Esophagus muscularis mucosa (tissue), 4 donors: ENCODE measurements around the gene MAGED1. TPM values are rescaled to one million over a fixed set of nuclear protein-coding genes. Genes with fewer than 3 reads are reported as not detected.

Experiments used
- DNase-seq: peaks from one replicate; pipeline ENCODE4 v3.0.0-alpha.2; 2017; ENCODE audit errors: extremely low spot score
- H3K27ac ChIP-seq, 4 donors: fragments of 200-600 bp; sonication (generic); replicated peaks in 1 of 4; 1 replicate in 3 of 4; 2 replicates in 1 of 4; pipeline ENCODE4 v1.5.1; 2016 to 2019; ENCODE audit warnings: mild to moderate bottlenecking in 1 of 4
- H3K27me3 ChIP-seq, 4 donors: fragments of 200-600 bp; sonication (generic); one replicate each; pipeline versions ENCODE4 v1.5.1 to v1.6.0; 2016 to 2019
- H3K36me3 ChIP-seq, 4 donors: fragments of 200-600 bp; sonication (generic); one replicate each; pipeline ENCODE4 v1.5.1; 2016 to 2019
- H3K4me1 ChIP-seq, 4 donors: fragments of 200-600 bp; sonication (generic); one replicate each; pipeline ENCODE4 v1.5.1; 2016 to 2019
- H3K4me3 ChIP-seq, 4 donors: fragments of 200-600 bp; sonication (generic); 1 replicate in 2 of 4; 2 replicates in 2 of 4; pipeline ENCODE4 v1.5.1; 2016 to 2019; ENCODE audit warnings: mild to moderate bottlenecking in 4 of 4, moderate library complexity in 1 of 4
- H3K9me3 ChIP-seq, 4 donors: fragments of 200-600 bp; sonication (generic); 1 replicate in 3 of 4; 2 replicates in 1 of 4; pipeline ENCODE4 v1.5.1; 2016 to 2019
- CTCF ChIP-seq, 3 experiments: fragments of 200-600 bp in 2 of 3; fragments of 450-650 bp in 1 of 3; sonication (generic) in 2 of 3; IDR thresholded peaks; one replicate each; pipeline ENCODE4 v1.5.1; 2017 to 2019; ENCODE audit warnings: antibody characterized with exemption in 3 of 3, mild to moderate bottlenecking in 2 of 3, moderate library complexity in 1 of 3
- EP300 ChIP-seq: sonication (generic); formaldehyde crosslinking; IDR thresholded peaks from one replicate; pipeline ENCODE4 v1.6.1; 2017; ENCODE audit warnings: antibody characterized with exemption
- POLR2A ChIP-seq: fragments of 450-650 bp; IDR thresholded peaks from one replicate; pipeline ENCODE4 v1.6.1; 2017; ENCODE audit warnings: antibody characterized with exemption, moderate library complexity, mild to moderate bottlenecking, low read depth
- POLR2AphosphoS5 ChIP-seq, 2 donors: sonication (generic); formaldehyde crosslinking; IDR thresholded peaks; one replicate each; pipeline ENCODE4 v1.6.1; 2017; ENCODE audit warnings: antibody characterized with exemption in 2 of 2
- WGBS: methylation state at CpG from one replicate; pipeline ENCODE4 v1.1.5; 2018; 5-methylcytosine and 5-hydroxymethylcytosine counted together
- intact Hi-C: fragments of 100-400 bp; cut with DNase I; formaldehyde crosslinking; loops from one replicate; pipeline ENCODE4 v1.15.1; 2023
- total RNA-seq, 4 donors: library from RNA; depleted of rRNA; stranded (reverse); fragments of >200 nt; gene quantifications; one replicate each; pipeline versions ENCODE4 v1.1.0 to v1.2.1, GENCODE V29; 2016

Gene MAGED1
- 10 to 100 TPM; 32.6 to 57.9 (median 44.0) TPM for total RNA-seq

GRCh38 chrX:51892921-51893745 lies at the start of gene MAGED1:
TSS of gene MAGED1 (plus strand) at chrX:51893623. CDS start at chrX:51894305, 682 bp downstream.
- peak; percentile 93 for DNase-seq
- H3K27me3 ChIP-seq, result no peaks in the 10 kb centered on the region
- H3K9me3 ChIP-seq, result no peaks in the 10 kb centered on the region
- peaks cover 0 to 21% (median 20%) of the 10 kb centered on the region in 4 donors for H3K4me1 ChIP-seq
- intact Hi-C loops, result no loop called here
- H3K27ac ChIP-seq, result peak within 1 kb of the TSS; percentile 79 to 85 (median 82)
- 20% methylated on average over 34 of the region's 35 CpGs for WGBS
- peak within 1 kb of the TSS; percentile 59 to 61 (median 59) for H3K4me3 ChIP-seq
- no peak for TF ChIP-seq CTCF (IDR thresholded peaks at IDR 0.05)
- peak; percentile 81 to 91 for TF ChIP-seq POLR2AphosphoS5 (IDR thresholded peaks at IDR 0.05)
- TF ChIP-seq POLR2A, result peak; percentile 22
- H3K36me3 ChIP-seq, result peaks cover 0 to 19% (median 8%) of the 10 kb centered on the region in 4 donors

DNA sequence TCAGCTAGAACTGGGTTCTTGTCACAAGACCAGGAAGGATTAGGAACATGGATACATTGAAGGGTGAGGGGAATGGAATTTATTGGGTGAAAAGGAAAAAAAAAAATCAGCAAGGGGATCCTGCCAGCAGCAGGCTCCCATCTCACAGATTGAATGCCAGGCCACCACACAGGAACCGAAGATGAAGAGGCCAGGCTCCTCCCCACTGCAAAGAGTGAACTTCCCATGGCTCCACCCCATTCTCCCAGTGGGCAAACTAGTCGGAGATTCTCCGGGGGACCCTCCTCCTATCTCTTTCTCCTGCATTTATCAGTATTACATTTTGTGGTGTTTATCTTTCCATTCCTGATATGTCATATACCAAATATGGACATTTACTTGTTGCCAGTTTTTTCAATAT lies 46.0 kb upstream of the MAGED1 start:
- no peaks in the 10 kb centered on the region for H3K4me1 ChIP-seq
- H3K4me3 ChIP-seq, result no peak overlapping the region
- no peaks in the 10 kb centered on the region for H3K9me3 ChIP-seq
- H3K36me3 ChIP-seq, result no peaks in the 10 kb centered on the region
- intact Hi-C loops, result no loop called here
- DNase-seq, result no peak
- H3K27me3 ChIP-seq, result no peaks in the 10 kb centered on the region
- no peak overlapping the region for H3K27ac ChIP-seq
- no peak for TF ChIP-seq POLR2AphosphoS5 (IDR thresholded peaks at IDR 0.05)
- no peak for TF ChIP-seq POLR2A
- TF ChIP-seq EP300, result no peak
- TF ChIP-seq CTCF (IDR thresholded peaks at IDR 0.05), result no peak
- 55% methylated on average over 3 of the region's 3 CpGs for WGBS

GRCh38 chrX:51851507-51852085 lies 41.8 kb upstream of the MAGED1 start:
- H3K27ac ChIP-seq, result no peak overlapping the region
- H3K27me3 ChIP-seq, result no peaks in the 10 kb centered on the region
- H3K4me1 ChIP-seq, result no peaks in the 10 kb centered on the region
- H3K4me3 ChIP-seq, result no peak overlapping the region
- 70% methylated on average over 3 of the region's 3 CpGs for WGBS
- no peak for TF ChIP-seq EP300
- no peak for TF ChIP-seq CTCF (IDR thresholded peaks at IDR 0.05)
- no peak for TF ChIP-seq POLR2AphosphoS5 (IDR thresholded peaks at IDR 0.05)
- TF ChIP-seq POLR2A, result no peak
- intact Hi-C loops, result no loop called here
- no peak for DNase-seq
- peaks cover 0 to 5% (median 0%) of the 10 kb centered on the region in 4 donors for H3K36me3 ChIP-seq
- no peaks in the 10 kb centered on the region for H3K9me3 ChIP-seq

DNA sequence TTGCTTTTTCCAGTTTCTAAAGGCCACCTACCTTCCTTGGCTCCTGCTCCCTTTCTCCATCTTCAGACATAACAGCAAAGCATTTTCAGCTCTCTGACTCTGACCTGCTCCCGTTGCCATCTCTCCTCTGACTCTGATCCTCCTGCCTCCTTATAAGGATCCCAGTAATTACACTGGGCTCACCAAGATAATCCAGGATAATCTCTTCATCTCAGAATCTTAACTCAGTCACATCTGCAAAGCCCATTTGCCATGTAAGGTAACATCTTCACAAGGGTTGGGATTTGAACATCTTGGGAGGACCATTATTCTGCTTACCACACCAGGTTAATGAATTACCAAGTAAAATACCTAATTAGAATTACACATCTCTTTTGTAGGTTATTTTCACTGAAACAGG lies 41.3 kb upstream of the MAGED1 start:
- TF ChIP-seq EP300 (no peak), CTCF (IDR thresholded peaks at IDR 0.05) (no peak), POLR2AphosphoS5 (IDR thresholded peaks at IDR 0.05) (no peak), POLR2A (no peak)
- H3K27ac ChIP-seq, result no peak overlapping the region
- no peaks in the 10 kb centered on the region for H3K9me3 ChIP-seq
- intact Hi-C loops, result no loop called here
- H3K4me3 ChIP-seq, result no peak overlapping the region
- no peak for DNase-seq
- H3K4me1 ChIP-seq, result no peaks in the 10 kb centered on the region
- H3K36me3 ChIP-seq, result peaks cover 0 to 6% (median 0%) of the 10 kb centered on the region in 4 donors
- no peaks in the 10 kb centered on the region for H3K27me3 ChIP-seq
- 78% methylated on average over 1 of the region's 1 CpG for WGBS
